Right ventricle myocardium inferior (tissue), 1 donor: ENCODE measurements around the gene EPHA2. TPM values are rescaled to one million over a fixed set of nuclear protein-coding genes. Genes with fewer than 3 reads are reported as not detected.

Experiments
- ATAC-seq: fragments of 200-7000 bp; cut with Tn5 transposase; one replicate; pipeline ENCODE4 v1.9.1; 2020; ENCODE audit warnings: mild to moderate bottlenecking, moderate library complexity
- DNase-seq: peaks from one replicate; pipeline ENCODE4 v3.0.0; 2021; ENCODE audit errors: missing footprints
- intact Hi-C: fragments of 100-400 bp; cut with DNase I; formaldehyde crosslinking; loops from one replicate; pipeline ENCODE4 v1.11.0; 2022
- total RNA-seq: library from RNA; stranded (reverse); fragmentation: NEBNext Ultra II Directional; extraction: Animal tissue kit (Norgen Biotek cat#: 25700); gene quantifications from one replicate; pipeline ENCODE4 v1.2.1, GENCODE V29; 2021
- donor health status: DM: no; HTN: yes; CAD: no; lungs with severe emphysema.

The EPHA2 gene
- total RNA-seq, 1 donor from 2014 or later: 7.3 TPM

DNA sequence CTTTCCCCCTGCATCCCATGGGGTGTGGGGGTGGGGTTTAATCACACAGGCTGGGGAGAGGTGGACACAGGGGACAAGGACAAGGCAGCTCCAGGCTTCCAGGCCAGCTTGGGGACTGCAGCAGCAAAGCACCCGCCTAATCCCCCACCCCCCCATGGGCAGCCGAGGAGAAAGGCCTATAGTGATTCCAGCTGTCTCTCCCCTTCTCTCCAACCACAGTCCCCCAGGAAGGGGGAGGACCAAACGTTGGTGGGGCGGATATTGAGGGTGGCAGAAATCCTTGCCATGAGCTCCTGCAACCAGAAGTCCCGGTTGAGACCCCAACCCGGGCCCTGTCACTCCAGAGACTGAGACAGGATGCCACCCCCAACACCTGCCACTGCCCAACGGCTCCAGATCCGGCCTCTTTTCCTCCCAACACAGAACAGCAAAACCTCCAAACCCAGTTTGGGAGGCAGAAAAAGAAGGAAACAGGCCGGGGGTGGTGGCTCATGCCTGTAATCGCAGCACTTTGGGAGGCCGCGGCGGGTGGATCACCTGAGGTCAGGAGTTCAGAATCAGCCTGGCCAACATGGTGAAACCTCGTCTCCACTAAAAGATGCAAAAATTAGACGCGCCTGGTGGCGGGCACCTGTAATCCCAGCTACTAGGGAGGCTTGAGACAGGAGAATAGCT, 1.7 kb downstream of the EPHA2 start:
- intact Hi-C loops: loop anchor here (2.0 kb wide), 3 partner anchors 23 to 71 kb away; no protein-coding TSS in a partner anchor
- DNase-seq (no peak), ATAC-seq (no peak)

DNA sequence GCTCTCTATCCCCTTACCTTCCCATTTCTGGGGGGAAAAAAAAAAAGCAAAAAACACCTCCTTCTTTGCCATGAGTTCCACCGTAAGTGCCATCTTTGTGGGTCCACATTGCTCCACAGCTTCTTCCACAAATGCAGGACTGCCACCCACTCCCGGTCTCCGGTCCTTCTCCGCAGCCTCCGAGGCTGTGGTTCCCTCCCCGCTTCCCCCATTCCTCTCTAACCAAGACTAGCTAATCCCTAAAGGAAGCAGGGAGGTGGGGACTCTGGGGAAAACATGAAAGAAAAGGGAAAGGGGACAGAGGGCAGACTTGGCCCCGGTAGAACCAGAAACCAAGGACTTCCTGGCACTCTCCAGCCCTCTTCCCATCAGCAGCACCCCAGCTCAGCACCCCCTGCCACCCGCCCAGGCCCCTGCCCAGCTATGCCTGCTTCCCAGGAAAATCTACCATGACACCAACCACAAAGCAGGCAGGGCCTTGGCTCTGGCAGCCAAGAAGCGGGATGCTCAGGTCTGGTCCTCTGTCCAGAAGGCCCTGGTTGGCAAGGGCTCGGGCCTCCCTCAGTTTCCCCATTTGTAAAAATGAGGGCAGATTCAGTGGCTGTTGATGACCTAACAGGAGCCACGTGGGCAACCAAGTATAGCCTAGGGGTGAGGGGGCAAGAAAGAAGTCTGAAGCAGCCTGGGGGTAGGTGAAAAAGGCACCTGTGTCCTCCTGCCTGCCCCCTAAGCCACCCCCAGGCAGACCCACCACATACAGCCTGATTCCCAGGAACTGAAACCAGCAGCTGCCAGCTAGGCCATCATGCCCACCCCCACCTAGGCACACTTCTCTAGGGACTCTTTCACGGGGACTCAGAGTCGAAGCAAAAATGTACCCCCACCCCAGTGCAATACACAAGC, 2.5 kb downstream of the EPHA2 start:
- DNase-seq: no peak
- intact Hi-C loops: no loop called here
- no peak for ATAC-seq

DNA sequence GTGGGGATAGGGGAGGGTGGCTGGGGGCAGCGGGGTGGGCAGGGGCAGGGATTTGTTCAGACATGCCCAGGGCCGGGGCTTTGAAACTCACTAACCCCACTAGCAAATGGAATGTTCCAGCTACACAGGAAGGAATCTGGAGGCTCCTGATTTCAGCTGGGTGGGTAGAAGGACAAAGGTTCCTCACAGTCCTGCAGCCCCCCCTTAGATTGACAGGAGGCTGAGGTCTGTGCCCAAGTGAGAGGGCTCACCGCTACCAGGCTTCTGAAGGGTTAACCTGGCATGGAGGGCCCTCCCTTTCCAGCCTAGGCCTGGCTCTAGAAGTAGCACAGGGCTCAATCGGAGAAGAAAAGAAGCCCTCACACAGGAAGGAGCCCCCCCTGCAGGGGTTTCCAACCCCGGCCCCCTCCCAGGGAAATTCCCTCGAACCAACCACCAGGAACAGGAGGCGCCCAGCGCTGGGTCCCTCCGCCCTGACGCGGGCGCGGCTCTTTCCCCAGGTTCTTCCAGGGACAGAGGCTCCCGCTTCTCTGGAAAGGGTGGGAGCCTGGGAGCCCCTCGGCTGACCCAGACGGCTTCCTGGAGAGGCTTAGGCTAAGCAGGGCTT, 3.3 kb downstream of the EPHA2 start:
- intact Hi-C loops: no loop called here
- ATAC-seq: no peak
- no peak for DNase-seq

- intact Hi-C loops: no loop called here
- DNase-seq (no peak), ATAC-seq (no peak)
Observed at GRCh38 chr1:16151995-16152384, 3.9 kb downstream of the EPHA2 start.

GRCh38 chr1:16151196-16151994, 4.5 kb downstream of the EPHA2 start:
- no peak for DNase-seq
- no peak for ATAC-seq

DNA sequence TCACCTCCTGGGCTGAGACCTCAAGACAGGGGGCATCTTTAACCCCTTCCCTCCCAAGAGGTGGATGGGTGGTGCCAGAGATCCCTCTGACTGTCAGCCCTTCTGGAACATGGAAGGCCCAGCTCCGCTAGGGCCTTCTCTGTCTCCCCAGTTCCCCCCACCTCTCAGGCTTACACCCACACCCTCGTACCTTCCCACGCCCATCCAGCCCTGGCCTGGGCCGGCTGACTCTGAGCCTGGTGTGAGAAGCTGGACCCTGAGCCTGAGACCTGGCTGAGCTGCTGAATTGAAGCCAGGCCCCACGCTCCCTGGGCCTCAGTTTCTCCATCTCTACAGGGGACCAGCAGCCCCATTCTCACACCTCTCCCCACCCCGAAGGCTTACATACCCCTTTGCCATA, 5.4 kb downstream of the EPHA2 start:
- intact Hi-C loops: no loop called here
- ATAC-seq: no peak
- DNase-seq: no peak

More at GRCh38 chr1:16151196-16151994, 4.5 kb downstream of the EPHA2 start:
- intact Hi-C loops: no loop called here

DNA sequence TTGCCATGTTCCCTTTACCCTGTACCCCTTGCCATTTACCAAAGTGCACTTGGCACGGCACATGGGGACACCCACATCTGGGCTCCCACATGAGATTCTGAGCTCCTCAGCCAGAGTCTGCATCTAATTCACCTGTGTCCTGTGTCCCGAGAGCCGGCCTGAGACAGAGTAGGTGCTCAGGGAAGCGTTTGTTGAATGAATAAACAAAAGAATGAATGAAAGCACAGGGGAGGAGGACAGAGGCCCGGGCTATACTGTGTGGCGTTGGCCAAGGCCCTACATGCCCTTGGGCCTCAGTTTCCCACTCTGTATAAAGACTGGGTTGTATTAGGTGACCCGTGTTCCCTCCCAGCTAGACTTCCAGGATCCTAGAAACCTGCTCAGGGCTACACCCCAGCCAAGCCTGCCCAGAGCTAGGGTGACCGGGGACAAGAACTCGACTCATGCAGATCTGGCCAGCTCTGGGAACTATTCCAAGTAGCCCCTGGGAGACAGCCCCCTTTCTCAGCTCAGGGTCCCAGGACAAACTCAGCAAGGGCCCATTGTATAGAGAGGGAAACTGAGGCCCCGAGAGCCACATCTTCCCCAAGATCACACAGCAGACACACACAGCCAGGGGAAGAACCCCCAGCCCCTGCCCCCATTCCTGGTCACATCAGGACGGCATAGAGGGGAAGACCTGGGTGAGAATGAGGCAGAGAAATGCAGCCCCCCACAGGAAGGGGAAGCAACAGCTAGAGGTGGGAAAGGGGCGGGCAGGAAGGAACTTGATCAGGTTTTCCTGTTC, 6.0 kb downstream of the EPHA2 start:
- ATAC-seq (no peak), DNase-seq (no peak)
- intact Hi-C loops: no loop called here

GRCh38 chr1:16149146-16149545, 6.7 kb downstream of the EPHA2 start:
- intact Hi-C loops: no loop called here
- no peak for DNase-seq
- no peak for ATAC-seq

GRCh38 chr1:16148329-16149092, 7.4 kb downstream of the EPHA2 start:
- intact Hi-C loops: no loop called here
- DNase-seq (no peak), ATAC-seq (no peak)

GRCh38 chr1:16147156-16147926, 8.5 kb downstream of the EPHA2 start:
- ATAC-seq (no peak), DNase-seq (no peak)
- intact Hi-C loops: no loop called here

- intact Hi-C loops: no loop called here
- ATAC-seq (peak; percentile 37), DNase-seq (peak; percentile 86)
Observed at GRCh38 chr1:16146279-16147155, 9.4 kb downstream of the EPHA2 start.

DNA sequence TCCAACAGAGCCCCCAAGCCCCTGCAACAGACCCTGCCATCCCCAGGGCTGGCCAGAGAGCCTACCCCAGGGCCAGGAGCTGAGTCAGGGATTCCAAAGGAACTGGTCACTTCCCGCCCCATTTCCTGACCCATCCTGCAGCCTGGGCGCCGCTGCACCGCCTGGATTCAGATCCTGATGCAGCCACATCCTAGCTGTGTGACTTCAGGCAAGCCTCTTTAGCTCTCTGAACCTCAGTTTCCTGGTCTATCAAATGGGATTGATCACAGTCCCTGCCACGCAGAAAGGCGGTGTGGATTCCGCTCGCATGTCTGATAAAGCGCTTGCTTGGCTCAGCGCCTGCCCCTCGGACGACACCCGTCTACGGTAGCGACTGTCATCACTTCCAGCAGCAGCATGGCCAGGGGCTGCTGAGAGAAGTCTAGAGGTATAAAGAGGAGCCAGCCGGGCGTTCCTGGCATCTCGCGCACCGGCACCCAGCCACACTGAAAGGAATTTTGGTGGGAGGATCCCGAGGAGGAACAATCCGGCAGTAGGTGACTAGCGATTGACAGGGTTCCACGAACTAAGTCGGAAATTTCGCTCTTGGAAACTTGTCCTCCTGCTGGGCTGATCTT, 10.1 kb downstream of the EPHA2 start:
- DNase-seq: peak; percentile 85
- intact Hi-C loops: no loop called here
- ATAC-seq: peak; percentile 78

GRCh38 chr1:16145030-16145661, 10.7 kb downstream of the EPHA2 start:
- ATAC-seq (peak; percentile 73), DNase-seq (peak; percentile 91)
- intact Hi-C loops: no loop called here

DNA sequence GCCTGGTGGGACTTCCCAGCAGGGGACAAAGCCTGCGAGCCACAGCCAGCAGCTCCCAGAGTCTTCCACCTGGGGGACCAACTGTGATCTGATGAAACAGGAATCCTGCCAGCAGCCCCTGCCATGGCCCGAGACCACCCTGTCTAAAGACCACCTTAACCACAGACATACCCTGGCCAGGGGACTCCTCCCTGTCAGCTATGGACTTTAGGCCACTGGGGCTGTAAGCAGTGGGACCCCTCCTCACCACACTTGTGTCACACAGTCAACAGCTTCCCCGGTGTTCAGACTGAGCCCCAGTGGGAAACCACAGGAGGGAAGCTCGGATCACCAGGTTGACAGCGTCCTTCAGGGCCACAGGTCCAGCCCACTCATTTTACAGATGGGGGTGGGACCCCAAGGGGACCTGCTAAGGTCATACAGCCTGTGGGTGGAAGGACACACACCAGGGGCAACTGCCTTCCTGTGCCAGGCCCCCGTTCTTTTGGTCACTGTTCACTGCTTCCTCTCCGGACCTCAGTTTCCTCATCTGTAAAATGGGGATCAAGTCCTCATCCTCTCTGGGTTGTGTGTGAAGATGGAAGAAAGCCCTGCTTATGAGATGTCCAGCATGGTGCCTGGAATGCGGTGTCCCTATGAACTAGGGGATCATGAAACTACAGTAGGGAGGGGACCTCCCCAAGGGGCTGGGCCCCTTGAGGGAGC, 11.4 kb downstream of the EPHA2 start:
- ATAC-seq (no peak), DNase-seq (no peak)
- intact Hi-C loops: loop anchor here (1.0 kb wide), 1 partner anchor 14 kb away; no protein-coding TSS in a partner anchor
